GM23248 (cell line): Measurements from ENCODE around the gene NSD1.

Experiments
- EZH2 ChIP-seq: fragments of 200-600 bp; sonication (generic); IDR thresholded peaks from 2 replicates; pipeline ENCODE4 v1.6.1; 2018; ENCODE audit warnings: antibody characterized with exemption, mild to moderate bottlenecking; ENCODE audit not compliant: insufficient read depth, poor library complexity, severe bottlenecking
- EZH2phosphoT487 ChIP-seq: fragments of 200-600 bp; sonication (generic); IDR thresholded peaks from 2 replicates; pipeline ENCODE4 v1.6.1; 2018; ENCODE audit warnings: antibody characterized with exemption, moderate library complexity, mild to moderate bottlenecking, low read depth; ENCODE audit not compliant: insufficient read depth

DNA sequence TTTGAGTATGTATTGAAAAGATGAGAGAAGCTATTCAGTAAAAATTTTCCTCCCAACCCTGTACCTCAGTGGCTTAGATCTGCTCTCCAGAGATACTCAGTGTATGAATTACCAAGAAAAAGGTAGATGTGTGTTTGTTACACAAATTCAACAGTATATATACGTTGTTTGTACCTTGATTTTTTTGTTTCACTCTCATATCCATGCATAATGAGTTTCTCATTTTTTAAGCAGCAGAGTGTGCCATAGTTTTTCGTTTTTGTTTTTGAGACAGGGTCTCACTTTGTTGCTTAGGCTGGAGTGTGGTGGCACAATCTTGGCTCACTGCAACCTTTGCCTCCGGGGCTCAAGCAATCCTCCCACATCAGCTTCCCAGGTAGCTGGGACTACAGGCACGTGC lies 92.2 kb downstream of the NSD1 start:
- TF ChIP-seq EZH2 (no peak), EZH2phosphoT487 (no peak)
